Stomach smooth muscle (tissue), 2 donors: ENCODE results near the gene HDAC6.

Source experiments
- H3K27ac ChIP-seq: one replicate; pipeline ENCODE4 v1.7.0; 2013; ENCODE audit warnings: mild to moderate bottlenecking, low read length, inconsistent platforms
- H3K27me3 ChIP-seq, 2 donors: one replicate each; pipeline ENCODE4 v1.7.0; 2013; ENCODE audit warnings: low read length in 2 of 2; ENCODE audit not compliant: insufficient read depth in 2 of 2, control insufficient read depth in 1 of 2
- H3K36me3 ChIP-seq, 2 donors: one replicate each; pipeline ENCODE4 v1.7.0; 2013; ENCODE audit warnings: low read length in 2 of 2; ENCODE audit not compliant: control insufficient read depth in 2 of 2, insufficient read depth in 2 of 2
- H3K4me1 ChIP-seq: one replicate; pipeline ENCODE4 v1.7.0; 2013; ENCODE audit warnings: low read length; ENCODE audit not compliant: control insufficient read depth, insufficient read depth
- H3K4me3 ChIP-seq, 2 donors: one replicate each; pipeline ENCODE4 v1.7.0; 2013; ENCODE audit warnings: low read length in 2 of 2
- H3K9ac ChIP-seq, 2 donors: one replicate each; pipeline ENCODE4 v1.7.0; 2013; ENCODE audit warnings: low read length in 2 of 2, mild to moderate bottlenecking in 1 of 2
- H3K9me3 ChIP-seq, 2 donors: one replicate each; pipeline ENCODE4 v1.7.0; 2013; ENCODE audit warnings: low read length in 2 of 2; ENCODE audit not compliant: control insufficient read depth in 2 of 2
- donor health status: healthy.
- donor health status: Pancreatic carcinoma.

HDAC6 gene

GRCh38 chrX:48781705-48782104 is 20.2 kb upstream of the HDAC6 start:
- no peaks in the 10 kb centered on the region for H3K9me3 ChIP-seq
- no peaks in the 10 kb centered on the region for H3K4me1 ChIP-seq
- H3K9ac ChIP-seq = no peak overlapping the region
- H3K27ac ChIP-seq = no peak overlapping the region
- H3K4me3 ChIP-seq = no peak overlapping the region
- H3K27me3 ChIP-seq = peaks cover 0 to 15% of the 10 kb centered on the region in 2 donors
- no peaks in the 10 kb centered on the region for H3K36me3 ChIP-seq

GRCh38 chrX:48782216-48782615 is 19.7 kb upstream of the HDAC6 start:
- no peaks in the 10 kb centered on the region for H3K9me3 ChIP-seq
- peaks cover 0 to 17% of the 10 kb centered on the region in 2 donors for H3K27me3 ChIP-seq
- H3K9ac ChIP-seq = no peak overlapping the region
- H3K36me3 ChIP-seq = no peaks in the 10 kb centered on the region
- no peak overlapping the region for H3K4me3 ChIP-seq
- no peak overlapping the region for H3K27ac ChIP-seq
- H3K4me1 ChIP-seq = no peaks in the 10 kb centered on the region

- Histone ChIP-seq H3K36me3 (no peaks in the 10 kb centered on the region), H3K9ac (no peak overlapping the region), H3K27me3 (peaks cover 0 to 22% of the 10 kb centered on the region in 2 donors), H3K9me3 (no peaks in the 10 kb centered on the region), H3K4me3 (no peak overlapping the region), H3K27ac (no peak overlapping the region), H3K4me1 (no peaks in the 10 kb centered on the region)
Measured at GRCh38 chrX:48782795-48783194, 19.1 kb upstream of the HDAC6 start.

GRCh38 chrX:48784726-48785125 is 17.1 kb upstream of the HDAC6 start:
- no peaks in the 10 kb centered on the region for H3K36me3 ChIP-seq
- no peak overlapping the region for H3K4me3 ChIP-seq
- H3K27me3 ChIP-seq = peaks cover 0 to 28% of the 10 kb centered on the region in 2 donors
- H3K9ac ChIP-seq = no peak overlapping the region
- H3K27ac ChIP-seq = no peak overlapping the region
- no peaks in the 10 kb centered on the region for H3K4me1 ChIP-seq
- H3K9me3 ChIP-seq = no peaks in the 10 kb centered on the region

- H3K4me1 ChIP-seq = no peaks in the 10 kb centered on the region
- H3K9me3 ChIP-seq = no peaks in the 10 kb centered on the region
- no peaks in the 10 kb centered on the region for H3K36me3 ChIP-seq
- peaks cover 0 to 31% of the 10 kb centered on the region in 2 donors for H3K27me3 ChIP-seq
- H3K27ac ChIP-seq = no peak overlapping the region
- no peak overlapping the region for H3K9ac ChIP-seq
- no peak overlapping the region for H3K4me3 ChIP-seq
Measured at GRCh38 chrX:48785186-48785539, 16.7 kb upstream of the HDAC6 start.

GRCh38 chrX:48785540-48786214 is 16.2 kb upstream of the HDAC6 start:
- no peak overlapping the region for H3K4me3 ChIP-seq
- H3K9ac ChIP-seq = no peak overlapping the region
- H3K36me3 ChIP-seq = no peaks in the 10 kb centered on the region
- H3K9me3 ChIP-seq = no peaks in the 10 kb centered on the region
- H3K27me3 ChIP-seq = peaks cover 0 to 31% of the 10 kb centered on the region in 2 donors
- H3K27ac ChIP-seq = no peak overlapping the region
- no peaks in the 10 kb centered on the region for H3K4me1 ChIP-seq

- H3K4me3 ChIP-seq = no peak within 1 kb of the TSS
- H3K4me1 ChIP-seq = no peaks in the 10 kb centered on the region
- H3K27ac ChIP-seq = no peak within 1 kb of the TSS
- H3K27me3 ChIP-seq = peaks cover 0 to 32% of the 10 kb centered on the region in 2 donors
- no peaks in the 10 kb centered on the region for H3K9me3 ChIP-seq
- no peak within 1 kb of the TSS for H3K9ac ChIP-seq
- H3K36me3 ChIP-seq = no peaks in the 10 kb centered on the region
Measured at GRCh38 chrX:48786341-48786800, 15.5 kb upstream of the HDAC6 start, which contains the start of gene GATA1. Gene GATA1 (plus strand): TSS chrX:48786590. CDS start chrX:48791110, 4,520 bp downstream.

GRCh38 chrX:48786825-48787504 is 14.9 kb upstream of the HDAC6 start:
- Histone ChIP-seq H3K4me1 (no peaks in the 10 kb centered on the region), H3K9ac (no peak overlapping the region), H3K9me3 (no peaks in the 10 kb centered on the region), H3K4me3 (no peak overlapping the region), H3K27me3 (peaks cover 0 to 34% of the 10 kb centered on the region in 2 donors), H3K27ac (no peak overlapping the region), H3K36me3 (no peaks in the 10 kb centered on the region)

- peaks cover 0 to 34% of the 10 kb centered on the region in 2 donors for H3K27me3 ChIP-seq
- H3K4me3 ChIP-seq = no peak overlapping the region
- H3K36me3 ChIP-seq = no peaks in the 10 kb centered on the region
- H3K9me3 ChIP-seq = no peaks in the 10 kb centered on the region
- H3K27ac ChIP-seq = no peak overlapping the region
- no peak overlapping the region for H3K9ac ChIP-seq
- no peaks in the 10 kb centered on the region for H3K4me1 ChIP-seq
Measured at GRCh38 chrX:48787505-48788443, 14.1 kb upstream of the HDAC6 start.

- no peaks in the 10 kb centered on the region for H3K4me1 ChIP-seq
- peaks cover 0 to 37% of the 10 kb centered on the region in 2 donors for H3K27me3 ChIP-seq
- H3K36me3 ChIP-seq = no peaks in the 10 kb centered on the region
- no peak overlapping the region for H3K4me3 ChIP-seq
- no peak overlapping the region for H3K9ac ChIP-seq
- H3K27ac ChIP-seq = no peak overlapping the region
- H3K9me3 ChIP-seq = no peaks in the 10 kb centered on the region
Measured at GRCh38 chrX:48789366-48790220, 12.3 kb upstream of the HDAC6 start.
